Measurements from ENCODE around the gene METTL9. TPM values are rescaled to one million over a fixed set of nuclear protein-coding genes. Genes with fewer than 3 reads are reported as not detected.

The METTL9 gene
- total and polyA plus RNA-seq, 2 donors (not counting 1 experiment from before 2014, with no cell fraction given): 124 to 163 TPM

GRCh38 chr16:21642861-21643260, 43.5 kb downstream of the METTL9 start:
- peaks cover 5% of the 10 kb centered on the region for H3K79me2 ChIP-seq (ENCODE audit: control insufficient read depth, insufficient read depth, low read length)
- H3K27ac ChIP-seq (ENCODE audit: insufficient read depth, low read length): no peak overlapping the region
- no peak for TF ChIP-seq CTCF (conservative IDR thresholded peaks at IDR 0.05 in 1 of 2, IDR thresholded peaks at IDR 0.05 in 1 of 2; ENCODE audit: low read depth in 1 of 2, low read length in 2 of 2)
- no peak for TF ChIP-seq EZH2 (IDR thresholded peaks at IDR 0.05; ENCODE audit: low read length, missing control alignments)

GRCh38 chr16:21643785-21644184, 44.4 kb downstream of the METTL9 start:
- TF ChIP-seq CTCF (conservative IDR thresholded peaks at IDR 0.05 in 1 of 2, IDR thresholded peaks at IDR 0.05 in 1 of 2; ENCODE audit: low read depth in 1 of 2, low read length in 2 of 2) (no peak), EZH2 (IDR thresholded peaks at IDR 0.05; ENCODE audit: low read length, missing control alignments) (no peak)
- H3K27me3 ChIP-seq (ENCODE audit: control insufficient read depth, insufficient read depth, low read length): no peaks in the 10 kb centered on the region
- no peak overlapping the region for H3K27ac ChIP-seq (ENCODE audit: insufficient read depth, low read length)
- DNase-seq (ENCODE audit: low read depth in 2 of 2): no peak
- no peaks in the 10 kb centered on the region for H4K20me1 ChIP-seq (ENCODE audit: control insufficient read depth, extremely low read depth, insufficient read depth, low read length)
- peaks cover 8% of the 10 kb centered on the region for H3K79me2 ChIP-seq (ENCODE audit: control insufficient read depth, insufficient read depth, low read length)
- H3K36me3 ChIP-seq (ENCODE audit: control insufficient read depth, insufficient read depth, low read length): peaks cover 2% of the 10 kb centered on the region
- H3K4me3 ChIP-seq (replicated peaks in 1 of 4; ENCODE audit: control extremely low read depth in 1 of 4, insufficient read depth in 1 of 4, low read depth in 3 of 4, low read length in 4 of 4): no peak overlapping the region
- no peaks in the 10 kb centered on the region for H3K4me1 ChIP-seq (ENCODE audit: control insufficient read depth, extremely low read depth, insufficient read depth, low read length)
- no peaks in the 10 kb centered on the region for H3K9me3 ChIP-seq (ENCODE audit: control insufficient read depth, insufficient read depth, low read depth, low read length)
- no peak overlapping the region for H2AFZ ChIP-seq (ENCODE audit: low read length)
- H3K4me2 ChIP-seq (ENCODE audit: extremely low read depth, insufficient read depth, low read length): no peak overlapping the region
- H3K9ac ChIP-seq (ENCODE audit: insufficient read depth, low read length): no peak overlapping the region

More at GRCh38 chr16:21642861-21643260, 43.5 kb downstream of the METTL9 start:
- H2AFZ ChIP-seq (ENCODE audit: low read length): no peak overlapping the region
- H4K20me1 ChIP-seq (ENCODE audit: control insufficient read depth, extremely low read depth, insufficient read depth, low read length): no peaks in the 10 kb centered on the region
- H3K4me2 ChIP-seq (ENCODE audit: extremely low read depth, insufficient read depth, low read length): no peak overlapping the region
- peaks cover 4% of the 10 kb centered on the region for H3K4me1 ChIP-seq (ENCODE audit: control insufficient read depth, extremely low read depth, insufficient read depth, low read length)
- no peaks in the 10 kb centered on the region for H3K36me3 ChIP-seq (ENCODE audit: control insufficient read depth, insufficient read depth, low read length)
- DNase-seq (ENCODE audit: low read depth in 2 of 2): peak in 1 of 2 donors; percentile 34
- no peak overlapping the region for H3K9ac ChIP-seq (ENCODE audit: insufficient read depth, low read length)
- no peaks in the 10 kb centered on the region for H3K9me3 ChIP-seq (ENCODE audit: control insufficient read depth, insufficient read depth, low read depth, low read length)
- no peak overlapping the region for H3K4me3 ChIP-seq (replicated peaks in 1 of 4; ENCODE audit: control extremely low read depth in 1 of 4, insufficient read depth in 1 of 4, low read depth in 3 of 4, low read length in 4 of 4)
- no peaks in the 10 kb centered on the region for H3K27me3 ChIP-seq (ENCODE audit: control insufficient read depth, insufficient read depth, low read length)

GRCh38 chr16:21644674-21645073, 45.3 kb downstream of the METTL9 start:
- Histone ChIP-seq H2AFZ (ENCODE audit: low read length) (no peak overlapping the region), H3K27me3 (ENCODE audit: control insufficient read depth, insufficient read depth, low read length) (no peaks in the 10 kb centered on the region), H3K4me1 (ENCODE audit: control insufficient read depth, extremely low read depth, insufficient read depth, low read length) (no peaks in the 10 kb centered on the region), H3K9ac (ENCODE audit: insufficient read depth, low read length) (no peak overlapping the region), H3K4me2 (ENCODE audit: extremely low read depth, insufficient read depth, low read length) (no peak overlapping the region), H3K4me3 (replicated peaks in 1 of 4; ENCODE audit: control extremely low read depth in 1 of 4, insufficient read depth in 1 of 4, low read depth in 3 of 4, low read length in 4 of 4) (no peak overlapping the region), H3K9me3 (ENCODE audit: control insufficient read depth, insufficient read depth, low read depth, low read length) (no peaks in the 10 kb centered on the region), H3K27ac (ENCODE audit: insufficient read depth, low read length) (no peak overlapping the region), H3K79me2 (ENCODE audit: control insufficient read depth, insufficient read depth, low read length) (peaks cover 6% of the 10 kb centered on the region), H3K36me3 (ENCODE audit: control insufficient read depth, insufficient read depth, low read length) (peaks cover 2% of the 10 kb centered on the region), H4K20me1 (ENCODE audit: control insufficient read depth, extremely low read depth, insufficient read depth, low read length) (no peaks in the 10 kb centered on the region)
- TF ChIP-seq CTCF (conservative IDR thresholded peaks at IDR 0.05 in 1 of 2, IDR thresholded peaks at IDR 0.05 in 1 of 2; ENCODE audit: low read depth in 1 of 2, low read length in 2 of 2): no peak
- TF ChIP-seq EZH2 (IDR thresholded peaks at IDR 0.05; ENCODE audit: low read length, missing control alignments): no peak
- DNase-seq (ENCODE audit: low read depth in 2 of 2): no peak

Data from fibroblast of lung (primary cell).